Right forelimb (tissue), 1 donor: Measurements from ENCODE around the gene ELANE.

Source experiments
- DNase-seq: peaks from one replicate; pipeline ENCODE4 v3.0.0-alpha.2; 2018

The ELANE gene

GRCh38 chr19:852136-853013, at the start of gene ELANE:
Gene ELANE (plus strand): TSS chr19:852303. CDS start chr19:852329, 26 bp downstream.
- no peak for DNase-seq

DNA sequence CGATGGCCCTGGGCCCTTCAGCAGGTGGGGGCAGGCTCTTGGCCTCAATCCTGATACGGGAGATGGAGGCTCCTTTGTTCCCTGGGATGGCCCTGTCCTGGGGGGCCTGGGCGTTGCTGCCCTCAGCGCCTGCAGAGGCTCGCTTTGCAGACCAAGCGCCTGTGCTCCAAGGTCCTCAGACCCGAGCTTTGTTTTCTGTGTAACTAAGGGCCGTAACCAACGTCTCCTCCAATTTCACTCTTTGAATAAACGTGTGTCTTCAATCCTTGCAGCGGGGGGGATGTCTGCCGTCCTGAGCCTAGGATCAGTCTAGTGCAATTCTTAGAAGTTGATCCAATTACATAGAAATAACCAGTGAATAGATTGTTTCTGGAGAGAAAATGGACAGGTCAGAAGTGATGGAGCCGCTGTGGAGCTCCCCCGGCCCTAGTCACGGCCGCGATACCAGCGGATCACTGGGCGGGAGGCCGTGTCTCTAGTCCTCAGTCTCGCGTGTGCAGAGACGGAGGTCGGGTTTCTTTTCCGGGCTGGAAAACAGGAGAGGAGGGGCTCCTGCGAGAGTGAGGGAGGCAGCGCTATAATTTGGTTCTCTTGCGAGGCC, 49.5 kb upstream of the ELANE start:
- DNase-seq = no peak

DNA sequence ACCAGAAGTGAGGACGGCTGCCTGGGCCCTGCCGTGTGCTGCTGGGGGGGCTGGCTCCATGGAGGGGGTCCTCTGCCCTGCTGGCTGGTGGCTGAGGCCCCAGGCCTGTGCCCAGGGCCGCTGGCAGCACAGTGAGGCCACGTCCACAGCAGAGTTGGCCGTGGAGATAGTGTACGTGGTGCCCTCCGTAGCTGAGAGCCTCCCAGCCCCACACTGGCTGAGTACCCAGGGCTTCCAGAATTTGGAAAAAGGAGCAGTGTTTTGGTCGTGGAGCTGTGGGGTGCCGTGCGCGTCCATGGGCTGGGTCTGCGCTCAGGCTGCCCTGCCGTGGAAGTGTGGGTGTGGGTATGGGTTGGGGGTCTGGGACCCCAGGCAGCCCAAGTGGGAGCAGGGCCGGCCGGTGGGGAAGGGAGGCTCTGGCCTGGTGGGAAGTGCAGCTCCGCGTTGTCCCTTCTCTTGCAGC, 49.0 kb upstream of the ELANE start:
- no peak for DNase-seq

DNA sequence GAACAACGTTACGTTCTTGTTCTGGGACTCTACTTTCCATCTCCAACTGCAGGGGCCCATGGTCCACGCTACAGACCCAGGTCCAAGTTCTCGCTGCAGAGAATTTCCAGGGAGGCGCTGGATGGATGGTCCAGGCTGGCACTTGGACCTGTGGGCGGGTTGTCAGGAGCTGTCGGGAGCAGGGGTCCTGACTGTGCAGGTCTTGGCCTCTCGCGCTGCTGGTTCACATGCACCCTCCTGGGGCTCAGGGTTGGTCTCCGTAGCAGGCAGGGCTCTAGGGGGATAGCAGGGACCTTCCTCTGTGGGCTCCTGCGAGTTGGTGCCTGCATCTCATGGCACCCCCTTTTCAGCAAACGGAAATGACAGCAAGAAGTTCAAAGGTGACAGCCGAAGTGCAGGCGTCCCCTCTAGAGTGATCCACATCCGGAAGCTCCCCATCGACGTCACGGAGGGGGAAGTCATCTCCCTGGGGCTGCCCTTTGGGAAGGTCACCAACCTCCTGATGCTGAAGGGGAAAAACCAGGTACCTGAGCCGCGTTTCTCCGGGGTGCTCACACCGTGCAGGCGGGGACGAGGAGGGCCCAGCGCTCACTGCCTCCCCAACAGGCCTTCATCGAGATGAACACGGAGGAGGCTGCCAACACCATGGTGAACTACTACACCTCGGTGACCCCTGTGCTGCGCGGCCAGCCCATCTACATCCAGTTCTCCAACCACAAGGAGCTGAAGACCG, 48.3 kb upstream of the ELANE start:
- DNase-seq = no peak

- no peak for DNase-seq
These were observed 47.5 kb upstream of the ELANE start for GRCh38 chr19:804419-805165.

DNA sequence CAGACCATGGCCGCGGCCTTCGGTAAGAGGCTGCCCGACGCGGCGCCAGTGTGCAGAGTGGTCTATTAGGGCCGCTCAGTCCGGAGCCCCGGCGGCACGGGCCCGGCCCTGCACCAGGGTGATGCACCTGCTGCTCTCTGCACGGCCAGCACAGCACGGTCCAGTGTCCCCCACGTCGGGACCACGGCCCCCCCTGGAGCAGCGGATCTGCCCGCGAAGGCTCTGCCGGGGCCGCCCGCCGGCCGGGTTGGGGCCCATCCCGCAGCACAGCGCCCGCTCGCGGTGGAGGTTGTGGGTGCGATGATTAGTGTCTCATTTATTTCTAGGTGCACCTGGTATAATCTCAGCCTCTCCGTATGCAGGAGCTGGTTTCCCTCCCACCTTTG, 46.9 kb upstream of the ELANE start:
- no peak for DNase-seq

DNA sequence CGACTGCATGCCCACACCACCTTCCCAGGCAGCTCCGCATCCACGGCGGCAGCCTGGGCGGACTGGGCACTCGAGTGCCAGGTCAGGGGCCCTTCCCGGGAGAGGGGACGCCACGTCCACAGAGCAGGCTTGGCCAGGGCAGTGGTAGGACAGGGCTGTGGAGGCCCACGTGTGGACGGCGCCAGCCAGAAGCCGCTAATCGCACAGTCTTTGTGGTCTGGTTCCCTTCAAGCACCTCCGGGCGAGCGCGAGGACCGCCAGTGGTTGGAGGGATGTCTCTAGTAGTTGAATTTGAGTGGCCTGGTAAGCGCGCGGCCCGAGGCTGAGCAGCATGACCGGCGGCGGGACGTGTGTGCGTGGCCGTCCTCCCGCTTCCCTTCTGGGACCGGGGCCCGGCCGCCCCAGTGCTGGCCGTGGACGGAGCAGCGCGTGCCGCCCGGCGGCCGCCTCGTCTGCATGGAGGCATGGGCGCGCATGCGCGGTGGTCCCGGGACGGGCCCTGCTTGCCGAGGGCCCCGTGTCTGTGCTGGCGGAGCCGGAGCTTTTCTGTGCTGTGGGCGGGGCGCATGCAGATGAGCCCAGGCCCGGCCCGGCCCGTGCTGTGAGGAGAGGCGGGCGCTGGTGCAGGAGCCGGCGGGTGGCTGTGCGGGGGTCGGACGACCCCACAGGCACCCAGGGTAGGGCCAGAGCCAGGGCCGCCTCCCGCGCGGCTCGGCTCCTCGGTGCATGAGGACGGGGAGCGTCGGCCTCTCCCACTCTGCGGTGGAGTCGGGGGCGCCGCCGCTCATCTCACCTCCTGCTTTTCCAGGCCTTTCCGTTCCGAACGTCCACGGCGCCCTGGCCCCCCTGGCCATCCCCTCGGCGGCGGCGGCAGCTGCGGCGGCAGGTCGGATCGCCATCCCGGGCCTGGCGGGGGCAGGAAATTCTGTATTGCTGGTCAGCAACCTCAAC, 46.2 kb upstream of the ELANE start:
- DNase-seq = no peak

DNA sequence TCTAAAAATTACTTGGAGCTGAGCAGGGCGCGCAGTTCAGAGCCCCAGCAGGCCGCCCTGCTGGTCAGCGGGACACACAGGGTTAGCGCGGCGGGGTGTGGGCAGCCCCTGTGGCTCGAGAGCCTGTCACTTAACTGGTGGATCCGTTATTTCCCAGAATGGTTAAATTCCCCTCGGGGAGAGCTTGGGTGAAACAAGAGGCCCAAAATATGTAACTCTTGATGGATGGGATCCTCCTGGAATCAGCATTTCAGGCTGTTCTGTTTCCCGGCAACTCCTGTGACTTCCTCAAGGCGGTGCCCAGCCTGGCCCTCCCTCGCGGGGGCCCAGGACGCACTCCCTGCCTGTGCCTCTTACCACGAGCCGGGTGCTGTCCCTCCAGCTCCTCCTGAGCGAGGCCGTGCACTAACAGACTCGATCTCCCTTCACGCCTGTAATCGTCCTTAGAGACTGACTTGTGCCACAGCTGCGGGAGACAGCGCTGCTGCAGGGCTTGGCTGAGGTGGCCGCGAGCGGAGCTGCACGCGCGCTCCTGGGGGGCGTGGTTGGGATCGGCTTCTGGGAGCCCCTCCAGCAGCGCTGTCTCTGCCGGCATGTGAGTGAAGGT, 45.2 kb upstream of the ELANE start:
- DNase-seq = no peak

GRCh38 chr19:807627-808422, 44.3 kb upstream of the ELANE start:
- no peak for DNase-seq

- no peak for DNase-seq
These were observed 43.7 kb upstream of the ELANE start for GRCh38 chr19:808423-808775.

GRCh38 chr19:810077-810855, 41.8 kb upstream of the ELANE start:
- no peak for DNase-seq

DNA sequence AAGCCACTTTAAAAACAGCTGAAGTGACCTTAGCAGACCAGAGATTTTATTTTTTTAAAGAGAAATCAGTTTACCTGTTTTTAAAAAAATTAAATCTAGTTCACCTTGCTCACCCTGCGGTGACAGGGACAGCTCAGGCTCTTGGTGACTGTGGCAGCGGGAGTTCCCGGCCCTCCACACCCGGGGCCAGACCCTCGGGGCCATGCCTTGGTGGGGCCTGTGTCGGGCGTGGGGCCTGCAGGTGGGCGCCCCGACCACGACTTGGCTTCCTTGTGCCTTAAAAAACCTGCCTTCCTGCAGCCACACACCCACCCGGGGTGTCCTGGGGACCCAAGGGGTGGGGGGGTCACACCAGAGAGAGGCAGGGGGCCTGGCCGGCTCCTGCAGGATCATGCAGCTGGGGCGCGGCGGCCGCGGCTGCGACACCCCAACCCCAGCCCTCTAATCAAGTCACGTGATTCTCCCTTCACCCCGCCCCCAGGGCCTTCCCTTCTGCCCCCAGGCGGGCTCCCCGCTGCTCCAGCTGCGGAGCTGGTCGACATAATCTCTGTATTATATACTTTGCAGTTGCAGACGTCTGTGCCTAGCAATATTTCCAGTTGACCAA, 41.1 kb upstream of the ELANE start:
- DNase-seq = no peak

DNA sequence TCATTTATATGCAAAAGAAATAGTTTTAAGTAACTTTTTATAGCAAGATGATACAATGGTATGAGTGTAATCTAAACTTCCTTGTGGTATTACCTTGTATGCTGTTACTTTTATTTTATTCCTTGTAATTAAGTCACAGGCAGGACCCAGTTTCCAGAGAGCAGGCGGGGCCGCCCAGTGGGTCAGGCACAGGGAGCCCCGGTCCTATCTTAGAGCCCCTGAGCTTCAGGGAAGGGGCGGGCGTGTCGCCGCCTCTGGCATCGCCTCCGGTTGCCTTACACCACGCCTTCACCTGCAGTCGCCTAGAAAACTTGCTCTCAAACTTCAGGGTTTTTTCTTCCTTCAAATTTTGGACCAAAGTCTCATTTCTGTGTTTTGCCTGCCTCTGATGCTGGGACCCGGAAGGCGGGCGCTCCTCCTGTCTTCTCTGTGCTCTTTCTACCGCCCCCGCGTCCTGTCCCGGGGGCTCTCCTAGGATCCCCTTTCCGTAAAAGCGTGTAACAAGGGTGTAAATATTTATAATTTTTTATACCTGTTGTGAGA, 40.5 kb upstream of the ELANE start:
- DNase-seq = no peak

DNA sequence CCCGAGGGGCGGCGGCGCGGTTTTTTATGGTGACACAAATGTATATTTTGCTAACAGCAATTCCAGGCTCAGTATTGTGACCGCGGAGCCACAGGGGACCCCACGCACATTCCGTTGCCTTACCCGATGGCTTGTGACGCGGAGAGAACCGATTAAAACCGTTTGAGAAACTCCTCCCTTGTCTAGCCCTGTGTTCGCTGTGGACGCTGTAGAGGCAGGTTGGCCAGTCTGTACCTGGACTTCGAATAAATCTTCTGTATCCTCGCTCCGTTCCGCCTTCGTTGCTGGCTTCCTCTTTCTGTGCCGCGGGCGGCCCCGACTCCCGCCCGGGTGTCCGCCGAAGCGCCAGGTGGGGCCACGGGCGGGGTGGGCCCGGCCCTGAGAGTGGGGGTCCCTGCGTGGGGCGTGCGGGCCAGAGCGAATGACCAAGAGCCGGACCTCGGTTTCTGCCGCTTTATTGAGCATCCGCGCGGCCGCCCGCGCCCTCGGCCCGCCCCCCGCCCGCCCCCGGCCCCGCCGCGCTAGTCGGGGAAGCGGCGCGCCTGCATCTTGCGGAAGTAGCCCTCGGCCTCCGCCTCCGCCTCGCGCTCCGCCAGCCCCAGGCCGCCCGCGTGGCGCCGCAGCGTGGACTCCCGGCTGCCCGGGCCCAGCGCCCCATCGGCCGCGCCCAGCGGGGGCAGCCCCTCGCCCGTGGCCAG, 39.9 kb upstream of the ELANE start:
- DNase-seq = no peak

GRCh38 chr19:812747-813218, 39.3 kb upstream of the ELANE start:
- no peak for DNase-seq

DNA sequence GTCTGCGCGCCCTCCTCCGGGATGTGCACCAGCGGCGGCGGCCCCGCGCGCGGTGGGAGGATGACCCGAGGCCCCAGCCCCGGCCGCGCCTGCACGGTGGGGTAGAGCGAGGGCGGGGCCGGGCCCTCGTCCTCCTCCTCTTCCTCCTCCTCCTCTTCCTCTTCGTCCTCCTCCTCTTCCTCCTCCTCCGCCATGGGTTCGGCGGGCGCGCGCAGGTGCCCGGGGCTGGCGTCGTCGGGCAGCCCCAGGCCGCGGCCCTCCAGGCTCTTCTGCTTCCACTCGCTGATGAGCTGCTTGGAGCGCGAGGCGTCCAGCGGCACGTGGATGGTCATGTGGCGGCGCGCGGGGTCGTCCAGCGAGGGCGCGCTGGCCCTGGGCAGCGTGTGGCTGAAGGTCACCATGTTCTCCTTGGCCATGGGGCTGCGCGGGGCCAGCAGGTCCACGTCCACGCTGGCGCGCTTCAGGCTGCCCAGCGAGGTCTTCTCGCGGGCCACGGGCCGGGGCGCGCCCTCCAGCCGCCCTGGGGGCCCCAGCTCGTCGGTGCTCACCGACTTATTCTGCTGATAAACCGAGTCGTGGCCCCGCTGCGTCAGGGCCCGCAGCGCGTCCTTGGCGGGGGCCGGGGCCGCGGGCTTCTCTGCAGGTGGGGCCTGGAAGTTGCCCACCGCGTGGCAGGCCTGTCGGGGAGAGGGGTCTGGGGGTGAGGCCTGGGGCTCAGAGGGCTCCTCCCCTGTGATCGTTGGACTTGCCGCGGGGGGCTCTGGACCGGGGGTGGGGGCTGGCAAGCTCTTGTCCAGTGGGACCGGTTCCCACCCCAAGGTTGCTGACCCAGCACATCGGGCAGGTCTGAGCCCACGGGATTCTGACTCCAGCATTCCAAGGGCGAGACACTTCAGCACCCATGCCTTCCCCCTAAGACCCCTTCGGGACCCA, 38.6 kb upstream of the ELANE start:
- no peak for DNase-seq
